Liver (tissue), 9 donors: Measurements from ENCODE around the gene AXIN2. TPM values are rescaled to one million over a fixed set of nuclear protein-coding genes. Genes with fewer than 3 reads are reported as not detected.

ENCODE experiments used
- DNase-seq: peaks from one replicate; pipeline ENCODE4 v3.0.0-alpha.2; 2017; ENCODE audit warnings: low spot score
- H3K27ac ChIP-seq, 2 donors: one replicate each; pipeline ENCODE4 v1.7.0; 2013; ENCODE audit warnings: inconsistent platforms in 2 of 2, low read length in 2 of 2, control low read depth in 1 of 2, low read depth in 1 of 2, mild to moderate bottlenecking in 1 of 2
- H3K27me3 ChIP-seq, 4 donors: one replicate each; pipeline versions ENCODE4 v1.6.1 to v1.7.0; 2013; ENCODE audit warnings: low read length in 3 of 4, inconsistent platforms in 1 of 4, mild to moderate bottlenecking in 1 of 4, moderate library complexity in 1 of 4; ENCODE audit not compliant: control insufficient read depth in 4 of 4, insufficient read depth in 4 of 4
- H3K36me3 ChIP-seq, 4 donors: one replicate each; pipeline versions ENCODE4 v1.6.1 to v1.7.0; 2013; ENCODE audit warnings: low read length in 3 of 4, mild to moderate bottlenecking in 3 of 4, low read depth in 1 of 4, moderate library complexity in 1 of 4; ENCODE audit not compliant: control insufficient read depth in 4 of 4, insufficient read depth in 3 of 4
- H3K4me1 ChIP-seq, 4 donors: one replicate each; pipeline versions ENCODE4 v1.6.1 to v1.7.0; 2013; ENCODE audit warnings: low read length in 3 of 4, mild to moderate bottlenecking in 3 of 4, moderate library complexity in 1 of 4; ENCODE audit not compliant: control insufficient read depth in 4 of 4, insufficient read depth in 4 of 4
- H3K4me3 ChIP-seq, 3 donors: one replicate each; pipeline versions ENCODE4 v1.6.1 to v1.7.0; 2013; ENCODE audit warnings: low read length in 3 of 3, control low read depth in 1 of 3, low read depth in 1 of 3, mild to moderate bottlenecking in 1 of 3
- H3K9ac ChIP-seq, 2 donors: one replicate each; pipeline ENCODE4 v1.7.0; 2013; ENCODE audit warnings: low read length in 2 of 2, mild to moderate bottlenecking in 2 of 2, moderate library complexity in 2 of 2, control low read depth in 1 of 2, low read depth in 1 of 2
- H3K9me3 ChIP-seq, 4 donors: one replicate each; pipeline versions ENCODE4 v1.6.1 to v1.7.0; 2013; ENCODE audit warnings: low read length in 3 of 4; ENCODE audit not compliant: control insufficient read depth in 4 of 4
- FOXA1 ChIP-seq: IDR thresholded peaks from 2 replicates; pipeline ENCODE4 v1.6.1; 2016; ENCODE audit warnings: antibody characterized with exemption
- GABPA ChIP-seq, 2 donors: IDR thresholded peaks in 1 of 2; conservative IDR thresholded peaks in 1 of 2; 2 replicates each; pipeline ENCODE4 v1.6.1; 2016; ENCODE audit warnings: antibody characterized with exemption in 2 of 2, mild to moderate bottlenecking in 1 of 2, moderate library complexity in 1 of 2
- HNF4A ChIP-seq, 2 donors: conservative IDR thresholded peaks; 2 replicates each; pipeline ENCODE4 v1.6.1; 2016; ENCODE audit warnings: antibody characterized with exemption in 2 of 2, mild to moderate bottlenecking in 2 of 2
- HNF4G ChIP-seq: IDR thresholded peaks from 2 replicates; pipeline ENCODE4 v1.6.1; 2016; ENCODE audit warnings: antibody characterized with exemption
- RAD21 ChIP-seq, 2 donors: IDR thresholded peaks; 2 replicates each; pipeline ENCODE4 v1.6.1; 2016; ENCODE audit warnings: antibody characterized with exemption in 2 of 2, mild to moderate bottlenecking in 2 of 2
- RXRA ChIP-seq, 2 donors: IDR thresholded peaks; 2 replicates each; pipeline ENCODE4 v1.6.1; 2017 to 2018; ENCODE audit warnings: antibody characterized with exemption in 2 of 2, mild to moderate bottlenecking in 1 of 2
- SP1 ChIP-seq: IDR thresholded peaks from 2 replicates; pipeline ENCODE4 v1.6.1; 2018; ENCODE audit warnings: antibody characterized with exemption, mild to moderate bottlenecking
- YY1 ChIP-seq: IDR thresholded peaks from 2 replicates; pipeline ENCODE4 v1.6.1; 2016; ENCODE audit warnings: antibody characterized with exemption, mild to moderate bottlenecking
- WGBS: extraction: QIAGEN DNeasy Blood & Tissue Kit; methylation state at CpG from one replicate; pipeline ENCODE4 v1.1.7; 2013; 5-methylcytosine and 5-hydroxymethylcytosine counted together
- polyA plus RNA-seq, 2 donors: library from polyadenylated mRNA; stranded (reverse) in 1 of 2; unstranded in 1 of 2; fragments of 200-250 nt in 1 of 2; fragments of >200 nt in 1 of 2; fragmentation: Nextera tagmentation in 1 of 2; extraction: Ambion mirVana in 1 of 2; gene quantifications; one replicate each; pipeline versions ENCODE4 v1.2.1 to v1.2.3, GENCODE V29; 2013 to 2015
- total RNA-seq, 2 donors: library from RNA; depleted of rRNA; stranded (reverse); fragments of >200 nt; gene quantifications; one replicate each; pipeline ENCODE4 v1.2.3, GENCODE V29; 2014
- TF ChIP-seq, protein P1 (sequence below): IDR thresholded peaks from 2 replicates; pipeline ENCODE4 v1.6.1; 2016; ENCODE audit warnings: antibody characterized with exemption
- TF ChIP-seq, protein P2 (sequence below): fragments of 150-350 bp; IDR thresholded peaks from 2 replicates; pipeline ENCODE4 v1.5.1; 2017; ENCODE audit warnings: improper control_type of control experiment, low read depth, low read length; ENCODE audit not compliant: missing input control
- donor health status: healthy.
- donor health status: healthy.
- donor health status: healthy.
- donor health status: healthy.
- donor health status: healthy.

The AXIN2 gene
- total and polyA plus RNA-seq, 4 donors = 0.33 to 3.5 (median 1.5) TPM

DNA sequence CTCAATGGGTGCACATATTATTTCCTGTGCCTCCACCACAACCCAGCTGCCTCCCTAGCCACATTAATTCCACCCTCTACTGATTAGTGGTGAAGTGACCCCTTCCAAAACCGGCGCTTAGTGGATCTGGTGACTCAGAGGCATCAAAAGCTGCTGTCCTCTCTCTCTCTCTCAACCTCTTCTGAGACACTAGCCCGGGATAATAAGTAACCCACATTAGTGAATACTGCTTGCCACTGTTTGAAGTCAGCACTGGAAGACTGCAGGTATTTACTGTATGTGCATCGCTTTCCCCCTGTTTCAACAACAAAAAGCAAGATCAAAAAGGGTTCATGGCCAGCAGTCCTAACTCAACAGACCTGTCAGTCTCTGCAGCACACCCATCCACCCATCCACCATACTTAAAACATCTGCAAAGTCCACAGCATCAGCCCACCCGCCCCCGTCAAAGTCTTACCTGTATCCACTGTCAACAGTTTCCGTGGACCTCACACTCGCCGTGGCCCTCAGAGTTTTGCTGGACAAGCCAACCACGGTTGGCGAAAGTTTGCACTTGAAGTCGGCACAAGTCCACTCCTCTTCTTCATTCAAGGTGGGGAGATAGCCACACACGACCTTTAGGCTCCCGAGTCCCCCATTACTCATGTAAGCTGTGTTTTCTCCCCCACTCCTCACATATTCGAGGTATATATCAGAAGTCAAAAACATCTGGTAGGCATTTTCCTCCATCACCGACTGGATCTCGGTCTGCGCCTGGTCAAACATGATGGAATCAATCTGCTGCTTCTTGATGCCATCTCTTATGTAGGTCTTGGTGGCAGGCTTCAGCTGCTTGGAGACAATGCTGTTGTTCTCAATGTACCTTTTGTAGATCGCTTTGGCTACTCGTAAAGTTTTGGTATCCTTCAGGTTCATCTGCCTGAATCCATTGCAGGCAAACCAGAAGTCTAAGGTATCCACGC, 3.8 kb downstream of the AXIN2 start:
- no peaks in the 10 kb centered on the region for H3K36me3 ChIP-seq
- no peak overlapping the region for H3K27ac ChIP-seq
- WGBS = 75% methylated on average over 21 of the region's 21 CpGs
- H3K27me3 ChIP-seq = no peaks in the 10 kb centered on the region
- H3K4me3 ChIP-seq = no peak overlapping the region
- no peak overlapping the region for H3K9ac ChIP-seq
- no peak for DNase-seq
- TF ChIP-seq SP1 (no peak), YY1 (no peak), HNF4A (conservative IDR thresholded peaks at IDR 0.05) (no peak), GABPA (IDR thresholded peaks at IDR 0.05 in 1 of 2, conservative IDR thresholded peaks at IDR 0.05 in 1 of 2) (no peak), HNF4G (no peak), RXRA (IDR thresholded peaks at IDR 0.05) (no peak), FOXA1 (no peak)
- peaks cover 3 to 26% (median 23%) of the 10 kb centered on the region in 4 donors for H3K4me1 ChIP-seq
- no peaks in the 10 kb centered on the region for H3K9me3 ChIP-seq

DNA sequence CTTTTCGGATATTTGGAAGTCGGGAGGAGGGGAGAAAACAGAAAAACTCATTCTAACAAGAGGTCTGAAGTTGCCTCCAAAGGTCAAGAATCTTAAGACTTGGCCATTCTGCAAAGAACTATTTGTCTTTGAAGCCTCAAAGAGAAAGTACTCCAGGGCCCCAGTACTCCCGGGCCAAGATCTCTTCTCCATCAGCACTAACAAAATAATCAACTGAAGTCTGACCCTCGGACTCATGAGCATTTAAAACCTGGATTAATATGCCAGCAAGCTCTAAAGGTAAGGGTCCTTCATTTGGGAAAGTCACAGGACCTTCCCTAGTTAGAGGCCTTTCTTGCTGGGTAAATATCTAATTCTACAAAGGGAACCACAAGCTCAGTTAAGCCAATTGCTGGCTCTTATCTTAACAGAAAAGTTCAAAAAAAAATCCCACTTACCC, 4.5 kb downstream of the AXIN2 start:
- Histone ChIP-seq H3K4me3 (no peak overlapping the region), H3K27ac (no peak overlapping the region), H3K36me3 (no peaks in the 10 kb centered on the region), H3K9me3 (no peaks in the 10 kb centered on the region), H3K9ac (no peak overlapping the region), H3K27me3 (no peaks in the 10 kb centered on the region), H3K4me1 (peaks cover 3 to 25% (median 21%) of the 10 kb centered on the region in 4 donors)
- TF ChIP-seq HNF4G (no peak), HNF4A (conservative IDR thresholded peaks at IDR 0.05) (no peak)
- TF ChIP-seq, protein P1, sequence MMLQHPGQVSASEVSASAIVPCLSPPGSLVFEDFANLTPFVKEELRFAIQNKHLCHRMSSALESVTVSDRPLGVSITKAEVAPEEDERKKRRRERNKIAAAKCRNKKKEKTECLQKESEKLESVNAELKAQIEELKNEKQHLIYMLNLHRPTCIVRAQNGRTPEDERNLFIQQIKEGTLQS = no peak
- WGBS = 40% methylated on average over 4 of the region's 4 CpGs
- no peak for DNase-seq

DNA sequence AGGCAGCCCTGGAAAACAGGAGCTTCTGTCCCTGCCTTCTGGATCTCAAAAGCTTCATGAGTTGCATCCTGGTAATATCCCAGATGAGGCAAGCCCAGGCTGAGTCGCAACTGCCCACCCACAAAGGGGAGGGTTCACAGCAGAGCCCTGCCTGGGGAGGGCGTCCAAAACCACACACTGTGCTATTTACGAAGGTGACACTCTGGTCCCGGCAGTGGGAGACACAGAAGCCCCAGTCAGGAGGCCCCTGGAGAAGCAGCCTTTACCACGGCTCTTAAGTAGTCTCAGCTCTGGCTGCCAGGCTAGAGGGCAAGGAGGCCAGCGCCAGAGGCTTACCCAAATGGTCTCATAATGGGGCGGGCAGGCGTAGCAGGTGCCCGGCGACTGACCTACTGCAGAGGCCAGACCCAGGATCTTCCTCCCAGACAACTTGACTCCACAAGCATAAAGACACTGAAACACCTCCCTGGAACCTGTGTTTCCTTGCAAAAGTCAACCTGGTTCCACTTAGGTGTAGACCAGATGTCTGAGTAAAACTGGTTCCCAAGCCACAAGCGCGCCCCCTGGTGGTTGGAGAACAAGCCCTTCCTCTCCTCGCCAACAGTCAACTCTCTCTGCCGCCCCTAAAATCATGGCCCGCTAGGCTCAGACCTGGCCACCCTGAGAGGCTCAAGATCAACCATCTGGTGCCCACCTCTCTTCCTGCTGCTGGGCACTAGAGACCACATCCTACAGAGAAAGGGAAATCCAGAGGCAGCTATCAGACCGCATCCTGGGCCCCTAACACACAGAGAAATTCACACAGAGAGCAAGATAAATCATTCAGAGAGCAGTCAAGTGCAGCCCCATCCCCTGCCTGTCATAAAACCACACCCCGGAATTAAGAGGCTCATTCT, 5.2 kb downstream of the AXIN2 start:
- H3K9ac ChIP-seq = no peak overlapping the region

More for the DNA sequence above, 5.2 kb downstream of the AXIN2 start:
- H3K36me3 ChIP-seq = no peaks in the 10 kb centered on the region
- DNase-seq = peak; percentile 83
- 57% methylated on average over 17 of the region's 17 CpGs for WGBS
- peaks cover 3 to 23% (median 19%) of the 10 kb centered on the region in 4 donors for H3K4me1 ChIP-seq
- no peaks in the 10 kb centered on the region for H3K9me3 ChIP-seq
- H3K27me3 ChIP-seq = no peaks in the 10 kb centered on the region
- TF ChIP-seq, protein P1 = no peak
- peak; percentile 76 to 85 for TF ChIP-seq RAD21 (IDR thresholded peaks at IDR 0.05)
- TF ChIP-seq, protein P2, sequence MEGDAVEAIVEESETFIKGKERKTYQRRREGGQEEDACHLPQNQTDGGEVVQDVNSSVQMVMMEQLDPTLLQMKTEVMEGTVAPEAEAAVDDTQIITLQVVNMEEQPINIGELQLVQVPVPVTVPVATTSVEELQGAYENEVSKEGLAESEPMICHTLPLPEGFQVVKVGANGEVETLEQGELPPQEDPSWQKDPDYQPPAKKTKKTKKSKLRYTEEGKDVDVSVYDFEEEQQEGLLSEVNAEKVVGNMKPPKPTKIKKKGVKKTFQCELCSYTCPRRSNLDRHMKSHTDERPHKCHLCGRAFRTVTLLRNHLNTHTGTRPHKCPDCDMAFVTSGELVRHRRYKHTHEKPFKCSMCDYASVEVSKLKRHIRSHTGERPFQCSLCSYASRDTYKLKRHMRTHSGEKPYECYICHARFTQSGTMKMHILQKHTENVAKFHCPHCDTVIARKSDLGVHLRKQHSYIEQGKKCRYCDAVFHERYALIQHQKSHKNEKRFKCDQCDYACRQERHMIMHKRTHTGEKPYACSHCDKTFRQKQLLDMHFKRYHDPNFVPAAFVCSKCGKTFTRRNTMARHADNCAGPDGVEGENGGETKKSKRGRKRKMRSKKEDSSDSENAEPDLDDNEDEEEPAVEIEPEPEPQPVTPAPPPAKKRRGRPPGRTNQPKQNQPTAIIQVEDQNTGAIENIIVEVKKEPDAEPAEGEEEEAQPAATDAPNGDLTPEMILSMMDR = peak; percentile 72
- H3K4me3 ChIP-seq = no peak overlapping the region
- H3K27ac ChIP-seq = no peak overlapping the region
